Spleen (tissue), 7 donors: Measurements from ENCODE around the gene FAS.

ENCODE experiments used
- CTCF ChIP-seq, 11 experiments: fragments of 200-600 bp in 7 of 11; fragments of 450-650 bp in 4 of 11; sonication (generic) in 4 of 11; IDR thresholded peaks in 8 of 11; conservative IDR thresholded peaks in 3 of 11; 1 replicate in 7 of 11; 2 replicates in 4 of 11; pipeline versions ENCODE4 v1.4.0 to v1.8.0; 2016 to 2021; ENCODE audit warnings: antibody characterized with exemption in 11 of 11, inconsistent platforms in 4 of 11, mild to moderate bottlenecking in 1 of 11
- POLR2A ChIP-seq, 3 donors: fragments of 450-650 bp; IDR thresholded peaks; one replicate each; pipeline ENCODE4 v1.5.1; 2017; ENCODE audit warnings: antibody characterized with exemption in 3 of 3, mild to moderate bottlenecking in 1 of 3
- POLR2AphosphoS5 ChIP-seq, 3 donors: sonication (generic); formaldehyde crosslinking; IDR thresholded peaks; one replicate each; pipeline ENCODE4 v1.5.1; 2017; ENCODE audit warnings: antibody characterized with exemption in 3 of 3
- donor health status: DM: no; HTN: no; CAD: no; lungs with moderate emphysema.
- donor health status: DM: no; HTN: no; CAD: no.
- donor health status: DM: no; HTN: no; CAD: no.

- TF ChIP-seq POLR2A (IDR thresholded peaks at IDR 0.05) (no peak), CTCF (IDR thresholded peaks at IDR 0.05 in 8 of 11, conservative IDR thresholded peaks at IDR 0.05 in 3 of 11) (no peak), POLR2AphosphoS5 (IDR thresholded peaks at IDR 0.05) (no peak)
Observed at GRCh38 chr10:89042562-89042961, 52.0 kb downstream of the FAS start.
